Measurements from ENCODE around the gene SECISBP2L. TPM values are rescaled to one million over a fixed set of nuclear protein-coding genes. Genes with fewer than 3 reads are reported as not detected.

Gene SECISBP2L
- total RNA-seq, 1 experiment from 2014 or later: 24.7 TPM

DNA sequence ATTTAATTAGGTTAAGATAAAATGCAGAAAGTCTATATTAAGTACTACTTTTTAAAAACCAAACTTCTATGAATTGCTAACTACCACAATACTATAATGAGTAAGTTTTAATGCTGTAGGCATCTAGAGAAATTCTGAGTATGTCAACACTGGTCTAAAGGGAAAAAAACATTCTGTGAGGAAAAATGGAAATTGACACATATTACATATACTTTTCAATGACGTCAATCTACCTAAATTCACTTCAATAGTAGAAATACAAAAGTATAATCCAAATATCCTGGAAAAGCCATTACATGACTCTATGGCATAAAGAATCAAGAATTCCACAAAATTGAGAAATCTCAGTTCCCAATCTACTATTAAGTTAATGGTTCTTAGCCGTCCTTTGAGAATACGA, 2.2 kb downstream of the SECISBP2L start:
- Histone ChIP-seq H2AK5ac (ENCODE audit: insufficient read length, low read length) (no peak overlapping the region), H3K27me3 (ENCODE audit: insufficient read depth, low read length) (no peaks in the 10 kb centered on the region), H2BK5ac (ENCODE audit: insufficient read length, low read length) (no peak overlapping the region), H2AFZ (ENCODE audit: low read length) (no peak overlapping the region), H2BK20ac (ENCODE audit: low read depth, low read length, poor library complexity, severe bottlenecking) (no peak overlapping the region), H3T11ph (ENCODE audit: low read length) (no peak overlapping the region), H3K9ac (ENCODE audit: extremely low read depth, insufficient read length, low read length) (no peak overlapping the region), H3K56ac (ENCODE audit: insufficient read length, low read depth, low read length) (no peak overlapping the region), H3K27ac (ENCODE audit: insufficient read length, low read depth, low read length) (no peak overlapping the region), H4K5ac (ENCODE audit: insufficient read length, low read depth, low read length) (no peak overlapping the region), H3K4me1 (ENCODE audit: insufficient read depth, low read length) (no peaks in the 10 kb centered on the region), H2BK120ac (ENCODE audit: low read depth, low read length, poor library complexity, severe bottlenecking) (no peak overlapping the region), H3K23ac (ENCODE audit: insufficient read length, low read depth, low read length) (no peak overlapping the region), H3K79me2 (ENCODE audit: insufficient read depth, low read length) (peaks cover 5% of the 10 kb centered on the region; the same call in 1 of the 2 replicates), H3K18ac (ENCODE audit: insufficient read length, low read depth, low read length) (no peak overlapping the region), H4K8ac (replicated peaks; ENCODE audit: insufficient read length, low read depth, low read length) (no peak overlapping the region), H2BK15ac (ENCODE audit: low read depth, low read length) (no peak overlapping the region), H2BK12ac (ENCODE audit: insufficient read length, low read depth, low read length) (no peak overlapping the region), H3K4ac (ENCODE audit: low read depth, low read length) (no peak overlapping the region), H4K91ac (ENCODE audit: insufficient read length, low read depth, low read length) (no peak overlapping the region), H3K4me2 (ENCODE audit: insufficient read depth, insufficient read length, low read length) (no peak overlapping the region), H3K14ac (ENCODE audit: insufficient read depth, low read length) (no peak overlapping the region), H3K79me1 (ENCODE audit: insufficient read depth, low read depth, low read length, poor library complexity, severe bottlenecking) (peaks cover 2% of the 10 kb centered on the region), H3K23me2 (ENCODE audit: insufficient read length, low read depth, low read length, poor library complexity, severe bottlenecking) (no peaks in the 10 kb centered on the region), H4K20me1 (ENCODE audit: control insufficient read depth, insufficient read depth, insufficient read length) (no peaks in the 10 kb centered on the region), H3K9me3 (ENCODE audit: control insufficient read depth, low read depth, low read length) (no peaks in the 10 kb centered on the region)
- Mint-ChIP-seq H3K4me3 (peak overlapping the region in 1 of 2 experiments; percentile 99; a peak in 2 of 5 replicates), H3K9me3 (no peaks in the 10 kb centered on the region), H3K4me1 (peaks cover 14 to 17% of the 10 kb centered on the region in 2 experiments), H3K36me3 (ENCODE audit: insufficient read depth in 1 of 3, low read depth in 3 of 3) (no peaks in the 10 kb centered on the region; a peak in 1 of 7 replicates), H3K27me3 (ENCODE audit: low read depth) (no peaks in the 10 kb centered on the region), H3K27ac (no peak overlapping the region)
- TF ChIP-seq, protein P1, sequence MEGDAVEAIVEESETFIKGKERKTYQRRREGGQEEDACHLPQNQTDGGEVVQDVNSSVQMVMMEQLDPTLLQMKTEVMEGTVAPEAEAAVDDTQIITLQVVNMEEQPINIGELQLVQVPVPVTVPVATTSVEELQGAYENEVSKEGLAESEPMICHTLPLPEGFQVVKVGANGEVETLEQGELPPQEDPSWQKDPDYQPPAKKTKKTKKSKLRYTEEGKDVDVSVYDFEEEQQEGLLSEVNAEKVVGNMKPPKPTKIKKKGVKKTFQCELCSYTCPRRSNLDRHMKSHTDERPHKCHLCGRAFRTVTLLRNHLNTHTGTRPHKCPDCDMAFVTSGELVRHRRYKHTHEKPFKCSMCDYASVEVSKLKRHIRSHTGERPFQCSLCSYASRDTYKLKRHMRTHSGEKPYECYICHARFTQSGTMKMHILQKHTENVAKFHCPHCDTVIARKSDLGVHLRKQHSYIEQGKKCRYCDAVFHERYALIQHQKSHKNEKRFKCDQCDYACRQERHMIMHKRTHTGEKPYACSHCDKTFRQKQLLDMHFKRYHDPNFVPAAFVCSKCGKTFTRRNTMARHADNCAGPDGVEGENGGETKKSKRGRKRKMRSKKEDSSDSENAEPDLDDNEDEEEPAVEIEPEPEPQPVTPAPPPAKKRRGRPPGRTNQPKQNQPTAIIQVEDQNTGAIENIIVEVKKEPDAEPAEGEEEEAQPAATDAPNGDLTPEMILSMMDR (conservative IDR thresholded peaks at IDR 0.05): no peak
- DNase-seq: no peak
- WGBS (ENCODE audit: extremely low coverage, insufficient read length, low lambda C conversion rate): no CpG with 5 or more reads among the region's 3 CpGs

Measured in H9 (cell line).